ENCODE results near the gene KRT26.
"Not testable (repeated sequence)": the region's sequence is repeated elsewhere in the genome, so short reads cannot be mapped to it uniquely, and the experiment has no call there.

Gene KRT26

GRCh38 chr17:40817103-40817682 lies 45.2 kb upstream of the KRT26 start:
- TF ChIP-seq ZFX (IDR thresholded peaks at IDR 0.05; ENCODE audit: borderline replicate concordance) (no peak), CTCF (IDR thresholded peaks at IDR 0.05) (no peak)
- H3K27ac ChIP-seq: no peak overlapping the region

GRCh38 chr17:40816569-40816968 lies 44.6 kb upstream of the KRT26 start:
- TF ChIP-seq ZFX (IDR thresholded peaks at IDR 0.05; ENCODE audit: borderline replicate concordance): no peak
- no peak for TF ChIP-seq CTCF (IDR thresholded peaks at IDR 0.05)
- no peak overlapping the region for H3K27ac ChIP-seq

GRCh38 chr17:40815381-40815780 lies 43.4 kb upstream of the KRT26 start:
- TF ChIP-seq CTCF (IDR thresholded peaks at IDR 0.05): no peak
- TF ChIP-seq ZFX (IDR thresholded peaks at IDR 0.05; ENCODE audit: borderline replicate concordance): no peak
- H3K27ac ChIP-seq: no peak overlapping the region

GRCh38 chr17:40814657-40815056 lies 42.7 kb upstream of the KRT26 start:
- not testable (repeated sequence) for H3K27ac ChIP-seq

- no peak for TF ChIP-seq ZFX (IDR thresholded peaks at IDR 0.05; ENCODE audit: borderline replicate concordance)
- no peak for TF ChIP-seq CTCF (IDR thresholded peaks at IDR 0.05)
- no peak overlapping the region for H3K27ac ChIP-seq
Observed at GRCh38 chr17:40813804-40814203, 41.8 kb upstream of the KRT26 start.

GRCh38 chr17:40812639-40813038 lies 40.6 kb upstream of the KRT26 start:
- H3K27ac ChIP-seq: no peak overlapping the region
- TF ChIP-seq ZFX (IDR thresholded peaks at IDR 0.05; ENCODE audit: borderline replicate concordance) (no peak), CTCF (IDR thresholded peaks at IDR 0.05) (no peak)

GRCh38 chr17:40810494-40810893 lies 38.5 kb upstream of the KRT26 start:
- TF ChIP-seq ZFX (IDR thresholded peaks at IDR 0.05; ENCODE audit: borderline replicate concordance) (no peak), CTCF (IDR thresholded peaks at IDR 0.05) (no peak)
- H3K27ac ChIP-seq: no peak overlapping the region

All from 22Rv1 (cell line).